ENCODE measurements around the gene ADCY10.
"Not testable (repeated sequence)": the region's sequence is repeated elsewhere in the genome, so short reads cannot be mapped to it uniquely, and the experiment has no call there.

Gene ADCY10

GRCh38 chr1:167815650-167816049 lies 98.3 kb downstream of the ADCY10 start:
- H3K4me3 ChIP-seq (ENCODE audit: control insufficient read depth, low read depth, low read length): no peak overlapping the region
- no peak for TF ChIP-seq CTCF (IDR thresholded peaks at IDR 0.05; ENCODE audit: control insufficient read depth, insufficient read depth, low read depth, low read length, missing control alignments)
- no peak for DNase-seq (ENCODE audit: low read depth)

- no peak overlapping the region for H3K4me3 ChIP-seq (ENCODE audit: control insufficient read depth, low read depth, low read length)
- no peak for DNase-seq (ENCODE audit: low read depth)
- no peak for TF ChIP-seq CTCF (IDR thresholded peaks at IDR 0.05; ENCODE audit: control insufficient read depth, insufficient read depth, low read depth, low read length, missing control alignments)
These were observed 101.0 kb downstream of the ADCY10 start for GRCh38 chr1:167812972-167813371.

GRCh38 chr1:167808690-167809089 lies 105.2 kb downstream of the ADCY10 start:
- no peak overlapping the region for H3K4me3 ChIP-seq (ENCODE audit: control insufficient read depth, low read depth, low read length)
- TF ChIP-seq CTCF (IDR thresholded peaks at IDR 0.05; ENCODE audit: control insufficient read depth, insufficient read depth, low read depth, low read length, missing control alignments): no peak
- DNase-seq (ENCODE audit: low read depth): no peak

GRCh38 chr1:167808104-167808503 lies 105.8 kb downstream of the ADCY10 start:
- no peak for TF ChIP-seq CTCF (IDR thresholded peaks at IDR 0.05; ENCODE audit: control insufficient read depth, insufficient read depth, low read depth, low read length, missing control alignments)
- DNase-seq (ENCODE audit: low read depth): no peak
- no peak overlapping the region for H3K4me3 ChIP-seq (ENCODE audit: control insufficient read depth, low read depth, low read length)

GRCh38 chr1:167806676-167807075 lies 107.3 kb downstream of the ADCY10 start:
- not testable (repeated sequence) for DNase-seq (ENCODE audit: low read depth); H3K4me3 ChIP-seq (ENCODE audit: control insufficient read depth, low read depth, low read length)

GRCh38 chr1:167806235-167806634 lies 107.7 kb downstream of the ADCY10 start:
- H3K4me3 ChIP-seq (ENCODE audit: control insufficient read depth, low read depth, low read length); DNase-seq (ENCODE audit: low read depth): not testable (repeated sequence)

- TF ChIP-seq CTCF (IDR thresholded peaks at IDR 0.05; ENCODE audit: control insufficient read depth, insufficient read depth, low read depth, low read length, missing control alignments): no peak
- no peak overlapping the region for H3K4me3 ChIP-seq (ENCODE audit: control insufficient read depth, low read depth, low read length)
- DNase-seq (ENCODE audit: low read depth): no peak
These were observed 108.8 kb downstream of the ADCY10 start for GRCh38 chr1:167805041-167805556.

All from AG09309 (cell line).